ENCODE measurements around the gene OCEL1. TPM values are rescaled to one million over a fixed set of nuclear protein-coding genes. Genes with fewer than 3 reads are reported as not detected.
A peak's percentile ranks its signal among the peaks of the same experiment; 100 is the strongest.

OCEL1 gene
- total RNA-seq, 1 donor from 2014 or later: 7.1 TPM

DNA sequence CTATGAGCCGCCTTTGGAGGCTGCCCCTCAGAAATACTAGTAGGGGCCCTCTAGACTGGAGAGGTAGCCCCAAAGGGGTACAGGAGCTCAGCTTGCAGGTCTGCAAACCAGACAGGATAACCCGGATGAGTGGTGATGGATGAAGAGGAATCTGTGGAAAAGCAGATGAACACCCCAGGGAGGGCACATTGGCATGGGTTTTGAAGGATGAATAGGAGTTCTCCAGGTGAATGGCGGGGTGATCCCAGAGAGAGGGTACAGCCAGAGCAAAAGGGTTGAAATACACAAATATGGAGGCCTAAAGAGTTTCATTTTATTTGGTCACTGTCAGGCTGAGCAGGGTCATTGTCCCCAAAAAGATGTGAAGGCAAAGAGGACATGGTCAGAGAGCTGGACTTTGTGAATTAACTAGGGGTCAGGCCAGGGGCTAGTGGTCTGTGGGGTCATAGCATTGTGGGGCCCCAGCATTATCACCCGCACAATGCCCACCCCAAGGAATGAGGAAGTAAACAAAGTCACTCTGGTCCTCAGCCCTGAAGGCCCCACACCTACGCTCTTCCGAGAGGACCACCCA is 14.9 kb downstream of the OCEL1 start:
- Histone ChIP-seq H3K36me3 (ENCODE audit: control insufficient read depth, insufficient read depth, low read length) (peaks cover 2% of the 10 kb centered on the region), H3K4me3 (ENCODE audit: low read depth, low read length) (no peak overlapping the region), H3K27me3 (ENCODE audit: control insufficient read depth, insufficient read depth, low read length) (no peaks in the 10 kb centered on the region)
- TF ChIP-seq, protein P1, sequence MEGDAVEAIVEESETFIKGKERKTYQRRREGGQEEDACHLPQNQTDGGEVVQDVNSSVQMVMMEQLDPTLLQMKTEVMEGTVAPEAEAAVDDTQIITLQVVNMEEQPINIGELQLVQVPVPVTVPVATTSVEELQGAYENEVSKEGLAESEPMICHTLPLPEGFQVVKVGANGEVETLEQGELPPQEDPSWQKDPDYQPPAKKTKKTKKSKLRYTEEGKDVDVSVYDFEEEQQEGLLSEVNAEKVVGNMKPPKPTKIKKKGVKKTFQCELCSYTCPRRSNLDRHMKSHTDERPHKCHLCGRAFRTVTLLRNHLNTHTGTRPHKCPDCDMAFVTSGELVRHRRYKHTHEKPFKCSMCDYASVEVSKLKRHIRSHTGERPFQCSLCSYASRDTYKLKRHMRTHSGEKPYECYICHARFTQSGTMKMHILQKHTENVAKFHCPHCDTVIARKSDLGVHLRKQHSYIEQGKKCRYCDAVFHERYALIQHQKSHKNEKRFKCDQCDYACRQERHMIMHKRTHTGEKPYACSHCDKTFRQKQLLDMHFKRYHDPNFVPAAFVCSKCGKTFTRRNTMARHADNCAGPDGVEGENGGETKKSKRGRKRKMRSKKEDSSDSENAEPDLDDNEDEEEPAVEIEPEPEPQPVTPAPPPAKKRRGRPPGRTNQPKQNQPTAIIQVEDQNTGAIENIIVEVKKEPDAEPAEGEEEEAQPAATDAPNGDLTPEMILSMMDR (IDR thresholded peaks at IDR 0.05; ENCODE audit: insufficient read depth, low read length, poor library complexity, severe bottlenecking): no peak
- DNase-seq (ENCODE audit: low read depth): no peak

GRCh38 chr19:17242431-17243208 is 16.6 kb downstream of the OCEL1 start:
- Histone ChIP-seq H3K36me3 (ENCODE audit: control insufficient read depth, insufficient read depth, low read length) (peaks cover 2% of the 10 kb centered on the region), H3K27me3 (ENCODE audit: control insufficient read depth, insufficient read depth, low read length) (no peaks in the 10 kb centered on the region), H3K4me3 (ENCODE audit: low read depth, low read length) (peak overlapping the region; percentile 95)
- TF ChIP-seq, protein P1 (IDR thresholded peaks at IDR 0.05; ENCODE audit: insufficient read depth, low read length, poor library complexity, severe bottlenecking): no peak
- no peak for DNase-seq (ENCODE audit: low read depth)

GRCh38 chr19:17243211-17243829 is 17.3 kb downstream of the OCEL1 start:
- TF ChIP-seq, protein P1 (IDR thresholded peaks at IDR 0.05; ENCODE audit: insufficient read depth, low read length, poor library complexity, severe bottlenecking): no peak
- no peaks in the 10 kb centered on the region for H3K27me3 ChIP-seq (ENCODE audit: control insufficient read depth, insufficient read depth, low read length)
- H3K36me3 ChIP-seq (ENCODE audit: control insufficient read depth, insufficient read depth, low read length): no peaks in the 10 kb centered on the region
- peak overlapping the region; percentile 95 for H3K4me3 ChIP-seq (ENCODE audit: low read depth, low read length)
- no peak for DNase-seq (ENCODE audit: low read depth)

GRCh38 chr19:17243830-17244617 is 18.0 kb downstream of the OCEL1 start:
- H3K27me3 ChIP-seq (ENCODE audit: control insufficient read depth, insufficient read depth, low read length): no peaks in the 10 kb centered on the region
- DNase-seq (ENCODE audit: low read depth): no peak
- H3K4me3 ChIP-seq (ENCODE audit: low read depth, low read length): peak overlapping the region; percentile 95
- TF ChIP-seq, protein P1 (IDR thresholded peaks at IDR 0.05; ENCODE audit: insufficient read depth, low read length, poor library complexity, severe bottlenecking): no peak
- no peaks in the 10 kb centered on the region for H3K36me3 ChIP-seq (ENCODE audit: control insufficient read depth, insufficient read depth, low read length)

DNA sequence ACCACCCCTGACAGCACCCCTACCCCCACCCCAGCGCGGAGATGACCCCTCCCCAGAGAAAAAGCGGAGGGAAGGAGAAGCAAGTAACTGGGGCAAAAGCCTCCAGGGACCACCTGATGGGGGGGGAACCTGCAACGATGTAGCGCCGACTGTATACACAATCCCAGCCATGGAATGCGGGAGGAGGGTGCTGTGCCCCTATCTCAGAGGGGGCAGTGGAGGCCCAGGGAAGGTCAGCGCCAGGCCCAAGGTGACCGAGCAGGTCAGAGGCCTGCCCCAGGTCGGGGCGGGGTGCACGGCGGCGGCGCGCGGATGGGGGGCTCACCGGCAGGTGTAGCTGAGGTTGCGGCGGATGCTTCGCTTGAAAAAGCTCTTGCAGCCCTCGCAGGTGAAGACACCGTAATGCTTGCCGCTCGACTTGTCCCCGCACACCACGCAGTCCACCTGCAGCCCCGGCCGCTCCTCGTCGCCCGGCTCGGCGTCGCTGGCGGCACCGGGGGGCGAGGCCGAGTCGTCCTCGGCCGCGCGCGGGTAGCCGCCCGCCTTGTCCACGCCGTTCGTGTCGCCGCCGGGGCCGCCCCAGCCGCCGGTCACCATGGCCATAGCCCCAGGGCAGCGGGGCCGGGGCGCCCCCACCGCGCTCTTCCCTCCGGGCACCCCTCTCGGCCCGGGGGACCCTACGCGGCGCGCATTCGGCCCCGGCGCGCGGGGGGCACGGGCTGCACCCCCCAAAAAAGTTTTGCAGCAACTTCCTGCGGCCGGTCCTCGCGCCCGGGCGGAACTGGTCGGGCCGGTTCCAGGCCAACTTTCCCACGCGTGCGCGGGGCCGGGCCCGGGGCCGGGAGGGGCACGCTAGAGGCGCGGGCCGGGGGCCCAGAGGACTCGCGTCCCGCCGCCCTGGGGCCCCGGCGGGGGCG is 18.9 kb downstream of the OCEL1 start:
- Histone ChIP-seq H3K36me3 (ENCODE audit: control insufficient read depth, insufficient read depth, low read length) (no peaks in the 10 kb centered on the region), H3K27me3 (ENCODE audit: control insufficient read depth, insufficient read depth, low read length) (no peaks in the 10 kb centered on the region), H3K4me3 (ENCODE audit: low read depth, low read length) (peak overlapping the region; percentile 95)
- TF ChIP-seq, protein P1 (IDR thresholded peaks at IDR 0.05; ENCODE audit: insufficient read depth, low read length, poor library complexity, severe bottlenecking): no peak
- DNase-seq (ENCODE audit: low read depth): no peak

Data from kidney epithelial cell (primary cell).